HG02970 (cell line): ENCODE results near the gene DMTF1.
A peak's percentile ranks its signal among the peaks of the same experiment; 100 is the strongest.

Experiments
- ATAC-seq: cut with Tn5 transposase; IDR thresholded peaks from one replicate; pipeline ENCODE4 v1.9.1; 2021; ENCODE audit warnings: mild to moderate bottlenecking, moderate library complexity, moderate number of reproducible peaks; ENCODE audit not compliant: unreplicated experiment, low FRiP score

The DMTF1 gene

GRCh38 chr7:87144173-87144657 is 8.0 kb upstream of the DMTF1 start:
- peak; percentile 96 for ATAC-seq

GRCh38 chr7:87146740-87147386 is 5.4 kb upstream of the DMTF1 start:
- no peak for ATAC-seq

GRCh38 chr7:87147500-87147899 is 4.8 kb upstream of the DMTF1 start:
- no peak for ATAC-seq

- ATAC-seq, result no peak
Measured at GRCh38 chr7:87148332-87148955, 3.8 kb upstream of the DMTF1 start.

- ATAC-seq, result no peak
Measured at GRCh38 chr7:87151002-87151728, 1.1 kb upstream of the DMTF1 start.

- peak; percentile 23 for ATAC-seq
Measured at GRCh38 chr7:87151729-87152111, 533 bp upstream of the DMTF1 start.

GRCh38 chr7:87152897-87153641 is 816 bp downstream of the DMTF1 start:
- peak; percentile 7 for ATAC-seq

- ATAC-seq, result no peak
Measured at GRCh38 chr7:87154166-87154565, 1.9 kb downstream of the DMTF1 start.

- ATAC-seq, result no peak
Measured at GRCh38 chr7:87154569-87154968, 2.3 kb downstream of the DMTF1 start.

GRCh38 chr7:87155788-87156187 is 3.5 kb downstream of the DMTF1 start:
- ATAC-seq, result no peak

- ATAC-seq, result no peak
Measured at GRCh38 chr7:87156709-87157108, 4.5 kb downstream of the DMTF1 start.

GRCh38 chr7:87159538-87159937 is 7.3 kb downstream of the DMTF1 start:
- no peak for ATAC-seq

- no peak for ATAC-seq
Measured at GRCh38 chr7:87164433-87164832, 12.2 kb downstream of the DMTF1 start.

- ATAC-seq, result no peak
Measured at GRCh38 chr7:87170828-87171227, 18.6 kb downstream of the DMTF1 start.

GRCh38 chr7:87171282-87171934 is 19.2 kb downstream of the DMTF1 start:
- no peak for ATAC-seq

GRCh38 chr7:87173471-87173870 is 21.2 kb downstream of the DMTF1 start:
- no peak for ATAC-seq

GRCh38 chr7:87178320-87178719 is 26.1 kb downstream of the DMTF1 start:
- no peak for ATAC-seq

GRCh38 chr7:87179180-87179579 is 26.9 kb downstream of the DMTF1 start:
- no peak for ATAC-seq

GRCh38 chr7:87187120-87187519 is 34.9 kb downstream of the DMTF1 start:
- ATAC-seq, result no peak

GRCh38 chr7:87188930-87189329 is 36.7 kb downstream of the DMTF1 start:
- ATAC-seq, result no peak
